ENCODE results near the gene ELAC1.

The ELAC1 gene

GRCh38 chr18:51017140-51017879 is 49.5 kb downstream of the ELAC1 start:
- DNase-seq (ENCODE audit: low read depth): no peak

DNA sequence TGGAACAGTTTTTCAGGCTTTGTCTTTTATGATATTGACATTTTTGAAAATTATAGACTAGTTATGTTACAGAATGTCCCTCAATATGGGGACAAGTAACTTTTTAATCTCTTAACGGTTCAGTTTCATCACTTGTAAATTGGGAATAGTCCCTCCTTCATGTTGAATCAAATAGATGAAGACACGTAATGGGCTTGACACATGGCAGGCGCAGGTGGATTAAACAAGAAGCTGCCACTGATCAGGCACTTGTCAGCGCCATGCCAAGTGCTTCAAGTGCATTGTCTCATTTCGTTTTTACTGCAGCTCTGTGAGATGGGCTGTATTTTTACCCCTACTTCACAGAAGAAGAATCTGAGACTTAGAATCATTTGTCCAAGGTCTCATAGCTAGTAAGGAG is 52.7 kb downstream of the ELAC1 start:
- DNase-seq (ENCODE audit: low read depth): no peak

- no peak for DNase-seq (ENCODE audit: low read depth)
Observed at GRCh38 chr18:51021226-51021965, 53.6 kb downstream of the ELAC1 start.

DNA sequence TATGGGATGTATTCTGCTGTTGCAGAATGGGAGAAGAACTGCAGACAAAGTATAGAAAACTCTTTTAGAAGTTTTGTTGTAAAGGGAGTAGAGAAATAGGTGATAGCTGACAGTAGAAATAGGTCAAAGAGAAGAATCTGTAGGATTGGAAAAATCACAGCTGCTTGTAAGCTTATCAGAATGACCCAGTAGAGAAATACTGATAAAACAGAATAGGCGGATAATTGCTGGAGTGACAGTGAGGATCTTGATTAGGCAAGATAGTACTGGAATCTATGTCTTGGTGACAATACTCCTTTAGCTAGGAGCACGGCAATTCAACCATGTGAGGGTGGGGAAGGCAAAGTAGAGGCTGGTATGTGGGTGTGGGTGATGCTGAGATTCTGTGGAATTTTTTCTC is 57.7 kb downstream of the ELAC1 start:
- DNase-seq (ENCODE audit: low read depth): no peak

- no peak for DNase-seq (ENCODE audit: low read depth)
Observed at GRCh38 chr18:51028201-51028805, 60.5 kb downstream of the ELAC1 start.

DNA sequence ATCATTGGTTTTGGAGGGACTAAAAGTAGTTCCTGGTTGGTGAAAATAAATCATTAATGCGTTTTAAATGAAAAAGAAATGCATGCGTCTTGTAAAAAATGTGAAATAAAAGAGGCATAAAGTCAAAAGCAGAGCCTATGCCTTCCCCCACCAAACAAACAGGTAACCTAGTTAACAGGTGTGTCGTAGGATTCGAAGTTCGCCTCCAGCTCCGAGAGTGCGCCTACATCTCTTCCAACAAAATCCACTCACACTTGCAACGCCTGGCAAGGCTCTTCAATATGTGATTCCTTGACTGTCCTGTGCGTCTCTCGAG is 61.5 kb downstream of the ELAC1 start:
- DNase-seq (ENCODE audit: low read depth): no peak

GRCh38 chr18:51029694-51030536 is 62.1 kb downstream of the ELAC1 start, which contains the start of gene SMAD4:
Gene SMAD4 (plus strand): TSS chr18:51030213. CDS start chr18:51047047, 16,834 bp downstream.
- peak; percentile 95 for DNase-seq (ENCODE audit: low read depth)

DNA sequence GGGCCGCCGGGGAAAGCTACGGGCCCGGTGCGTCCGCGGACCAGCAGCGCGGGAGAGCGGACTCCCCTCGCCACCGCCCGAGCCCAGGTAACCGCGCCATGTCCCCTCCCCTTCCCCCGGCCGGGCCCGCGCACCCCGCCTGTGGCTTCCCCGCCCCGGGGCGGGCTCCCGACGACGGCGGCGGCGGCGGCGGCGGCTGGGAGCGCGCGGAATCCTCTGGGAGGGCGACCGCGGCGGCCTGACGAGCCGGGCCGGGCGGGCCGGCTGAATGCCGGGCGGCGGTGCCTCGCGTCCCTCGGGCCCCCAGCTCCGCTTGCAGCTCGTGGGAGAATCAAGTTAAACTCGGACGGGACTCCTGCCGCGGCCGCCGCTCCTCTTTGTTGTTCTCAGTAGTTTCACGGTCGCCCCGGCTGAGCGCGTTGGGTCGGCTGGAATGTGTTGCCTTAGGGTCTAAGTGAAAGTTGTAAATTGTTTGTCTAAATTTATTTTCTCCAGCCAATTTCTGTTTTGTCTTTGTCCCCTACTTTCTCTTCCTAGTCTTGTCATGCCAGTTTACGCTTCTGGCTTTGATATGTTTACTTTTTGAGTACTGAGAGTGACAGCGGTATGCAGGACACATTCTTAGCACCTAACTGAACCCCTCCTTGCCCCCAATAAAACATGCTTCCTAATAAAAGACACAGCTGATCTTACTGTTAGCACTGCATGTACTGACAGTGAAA is 62.9 kb downstream of the ELAC1 start:
- DNase-seq (ENCODE audit: low read depth): peak; percentile 64

DNA sequence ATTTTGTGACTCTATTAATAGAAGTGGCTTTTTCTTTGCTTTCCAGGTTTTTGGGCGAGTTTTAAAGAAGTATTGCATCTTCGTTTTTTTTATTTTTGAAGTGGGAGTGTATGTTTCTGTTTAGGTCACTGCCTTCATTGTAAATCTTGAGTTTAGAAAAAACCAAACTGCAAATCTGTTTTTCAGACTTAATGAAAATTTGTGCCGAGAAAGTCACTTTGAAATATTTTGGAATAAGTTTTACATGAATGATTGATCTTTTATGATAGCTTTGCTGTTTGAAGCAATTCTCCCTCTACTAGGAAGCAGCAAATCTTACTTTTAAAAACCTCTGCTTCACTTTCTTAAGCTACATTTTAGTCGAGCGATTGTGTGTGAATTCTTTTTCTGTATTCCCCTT is 64.4 kb downstream of the ELAC1 start:
- no peak for DNase-seq (ENCODE audit: low read depth)

DNA sequence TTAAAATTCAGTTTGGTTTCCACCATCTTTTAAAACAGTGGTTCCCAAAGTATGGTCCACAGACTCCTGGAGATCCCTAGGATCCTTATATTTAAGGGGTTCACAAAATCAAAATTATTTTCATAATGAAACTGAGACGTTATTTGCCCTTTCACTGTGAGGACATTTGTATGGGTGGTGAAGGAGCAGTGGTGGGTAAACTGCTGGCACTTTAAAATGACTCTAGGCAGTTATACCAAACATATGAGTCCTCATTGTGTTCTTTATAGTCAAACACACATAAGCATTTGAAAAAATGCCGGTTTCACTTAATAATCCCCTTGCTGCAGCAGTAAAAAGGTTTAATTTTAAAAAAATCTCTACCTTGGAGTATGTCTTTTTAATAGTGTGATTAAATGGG is 69.4 kb downstream of the ELAC1 start:
- no peak for DNase-seq (ENCODE audit: low read depth)
